ENCODE measurements around the gene IFT27.

The IFT27 gene

DNA sequence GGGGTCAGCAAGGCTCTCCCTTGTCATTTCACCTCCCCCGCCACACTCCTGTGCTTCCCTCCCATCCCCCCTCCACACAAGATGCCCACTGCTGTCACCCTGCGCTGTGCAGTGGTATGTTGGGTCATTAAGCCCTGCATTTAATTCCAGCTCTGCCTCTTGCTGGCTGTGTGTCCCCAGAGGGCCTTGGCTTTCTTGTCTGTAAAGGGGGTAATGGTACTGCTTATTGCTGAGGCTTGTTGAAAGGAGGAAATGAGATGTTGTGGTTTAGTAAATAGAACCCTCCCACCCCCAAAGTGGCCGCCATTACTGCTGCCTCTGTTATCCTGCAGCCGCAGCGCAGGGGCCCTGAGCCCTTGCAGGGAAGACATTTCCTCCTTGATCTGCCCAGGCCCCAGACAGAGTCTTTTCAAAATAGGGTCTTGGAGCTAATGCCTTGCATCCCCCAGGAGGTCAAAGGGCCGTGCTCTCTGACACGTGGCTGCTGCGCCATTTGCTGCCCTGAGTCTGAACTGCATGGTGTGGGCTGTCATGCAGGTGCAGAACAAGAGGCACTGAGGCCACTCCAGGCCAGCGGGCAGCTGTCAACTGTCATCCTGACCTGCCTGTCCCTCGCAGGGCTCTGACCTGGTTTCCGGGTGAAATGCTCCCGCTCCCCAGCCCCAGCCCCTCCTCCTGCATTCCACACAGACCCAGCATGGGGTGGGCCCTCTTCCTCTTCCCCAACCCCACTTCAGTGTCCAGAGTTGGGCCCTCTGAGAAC, 22.2 kb upstream of the IFT27 start:
- ChIA-PET POLR2A (ENCODE audit: low non-redundant PET) (no interaction called here), CTCF (no interaction called here)
- TF ChIP-seq, protein P1, sequence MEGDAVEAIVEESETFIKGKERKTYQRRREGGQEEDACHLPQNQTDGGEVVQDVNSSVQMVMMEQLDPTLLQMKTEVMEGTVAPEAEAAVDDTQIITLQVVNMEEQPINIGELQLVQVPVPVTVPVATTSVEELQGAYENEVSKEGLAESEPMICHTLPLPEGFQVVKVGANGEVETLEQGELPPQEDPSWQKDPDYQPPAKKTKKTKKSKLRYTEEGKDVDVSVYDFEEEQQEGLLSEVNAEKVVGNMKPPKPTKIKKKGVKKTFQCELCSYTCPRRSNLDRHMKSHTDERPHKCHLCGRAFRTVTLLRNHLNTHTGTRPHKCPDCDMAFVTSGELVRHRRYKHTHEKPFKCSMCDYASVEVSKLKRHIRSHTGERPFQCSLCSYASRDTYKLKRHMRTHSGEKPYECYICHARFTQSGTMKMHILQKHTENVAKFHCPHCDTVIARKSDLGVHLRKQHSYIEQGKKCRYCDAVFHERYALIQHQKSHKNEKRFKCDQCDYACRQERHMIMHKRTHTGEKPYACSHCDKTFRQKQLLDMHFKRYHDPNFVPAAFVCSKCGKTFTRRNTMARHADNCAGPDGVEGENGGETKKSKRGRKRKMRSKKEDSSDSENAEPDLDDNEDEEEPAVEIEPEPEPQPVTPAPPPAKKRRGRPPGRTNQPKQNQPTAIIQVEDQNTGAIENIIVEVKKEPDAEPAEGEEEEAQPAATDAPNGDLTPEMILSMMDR (conservative IDR thresholded peaks at IDR 0.05; ENCODE audit: low read depth), result no peak
- H3K27ac ChIP-seq, result no peak overlapping the region
- DNase-seq (ENCODE audit: low spot score), result no peak

GRCh38 chr22:36797374-36797773, 21.5 kb upstream of the IFT27 start:
- TF ChIP-seq, protein P1 (conservative IDR thresholded peaks at IDR 0.05; ENCODE audit: low read depth), result no peak
- DNase-seq (ENCODE audit: low spot score), result no peak
- CTCF ChIA-PET, result no interaction called here
- no peak overlapping the region for H3K27ac ChIP-seq
- POLR2A ChIA-PET (ENCODE audit: low non-redundant PET), result no interaction called here

DNA sequence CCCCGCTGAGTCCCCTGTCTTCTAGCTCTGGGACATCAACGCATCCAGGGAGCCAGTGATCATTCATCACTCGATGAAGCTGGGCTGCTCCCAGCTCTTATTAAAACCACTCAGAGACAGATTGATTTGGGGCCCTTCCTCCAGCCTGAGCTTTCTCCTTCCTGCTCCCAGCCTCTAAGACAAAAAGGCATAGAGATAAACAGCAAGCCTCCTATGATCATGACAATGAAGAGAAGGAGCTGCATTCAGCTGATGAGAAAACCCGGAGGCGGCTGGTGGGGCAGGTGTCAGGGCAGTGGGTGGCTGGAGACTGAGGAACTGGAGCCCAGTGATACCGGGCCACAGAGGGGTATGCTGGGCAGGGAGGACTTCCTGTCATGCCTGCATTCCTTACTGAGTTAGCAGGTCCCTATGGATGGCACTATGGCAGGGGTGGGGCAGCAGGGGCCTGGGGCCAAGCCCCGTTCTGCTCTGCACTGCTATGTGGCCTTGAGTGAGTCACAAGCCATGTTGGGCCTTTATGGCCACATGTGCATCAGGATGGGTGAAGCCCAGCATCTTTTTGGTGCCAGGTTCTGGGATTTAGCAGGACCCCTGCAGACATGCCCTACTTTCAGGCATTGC, 20.7 kb upstream of the IFT27 start:
- POLR2A ChIA-PET (ENCODE audit: low non-redundant PET), result no interaction called here
- no peak for DNase-seq (ENCODE audit: low spot score)
- CTCF ChIA-PET, result no interaction called here
- TF ChIP-seq, protein P1 (conservative IDR thresholded peaks at IDR 0.05; ENCODE audit: low read depth), result no peak
- H3K27ac ChIP-seq, result no peak overlapping the region

DNA sequence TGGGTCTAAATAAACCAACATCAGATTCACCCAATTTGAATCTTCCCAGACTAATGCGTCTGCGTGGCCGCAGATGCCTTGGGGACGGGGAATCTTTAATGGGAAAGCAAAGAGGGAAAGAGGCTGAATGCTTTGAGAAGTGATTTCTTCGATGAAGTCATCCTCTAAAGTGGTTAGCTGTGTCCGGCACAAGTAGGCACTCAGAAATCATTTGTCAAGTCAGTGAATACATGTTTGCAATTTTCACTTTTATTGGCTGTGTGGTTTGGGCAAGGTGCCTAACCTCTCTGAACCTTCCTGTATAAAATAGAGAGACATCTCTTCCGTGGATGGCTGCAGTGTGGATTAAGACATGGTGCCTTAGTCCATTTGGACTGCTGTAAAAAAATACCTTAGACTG, 19.7 kb upstream of the IFT27 start:
- no peak for DNase-seq (ENCODE audit: low spot score)
- TF ChIP-seq, protein P1 (conservative IDR thresholded peaks at IDR 0.05; ENCODE audit: low read depth), result no peak

GRCh38 chr22:36790648-36791047, 14.7 kb upstream of the IFT27 start:
- ChIA-PET POLR2A (ENCODE audit: low non-redundant PET) (no interaction called here), CTCF (no interaction called here)
- H3K27ac ChIP-seq, result no peak overlapping the region
- TF ChIP-seq, protein P1 (conservative IDR thresholded peaks at IDR 0.05; ENCODE audit: low read depth), result no peak
- DNase-seq (ENCODE audit: low spot score), result no peak

More for the DNA sequence above, 19.7 kb upstream of the IFT27 start:
- ChIA-PET POLR2A (ENCODE audit: low non-redundant PET) (no interaction called here), CTCF (no interaction called here)
- H3K27ac ChIP-seq, result no peak overlapping the region

GRCh38 chr22:36787204-36787988, 11.5 kb upstream of the IFT27 start:
- H3K27ac ChIP-seq, result no peak overlapping the region
- TF ChIP-seq, protein P1 (conservative IDR thresholded peaks at IDR 0.05; ENCODE audit: low read depth), result no peak
- no peak for DNase-seq (ENCODE audit: low spot score)
- ChIA-PET CTCF (interaction anchor here (0.6 to 0.7 kb wide), 2 partner anchors 30 to 413 kb away, joined by 3 read pairs; no protein-coding TSS in a partner anchor), POLR2A (ENCODE audit: low non-redundant PET) (no interaction called here)

All from RWPE1 (cell line).